ENCODE data around the gene SLC9A3. TPM values are rescaled to one million over a fixed set of nuclear protein-coding genes. Genes with fewer than 3 reads are reported as not detected.
"Not testable (repeated sequence)": the region's sequence is repeated elsewhere in the genome, so short reads cannot be mapped to it uniquely, and the experiment has no call there.

Gene SLC9A3
- polyA plus RNA-seq, 1 donor, result 2.8 TPM

DNA sequence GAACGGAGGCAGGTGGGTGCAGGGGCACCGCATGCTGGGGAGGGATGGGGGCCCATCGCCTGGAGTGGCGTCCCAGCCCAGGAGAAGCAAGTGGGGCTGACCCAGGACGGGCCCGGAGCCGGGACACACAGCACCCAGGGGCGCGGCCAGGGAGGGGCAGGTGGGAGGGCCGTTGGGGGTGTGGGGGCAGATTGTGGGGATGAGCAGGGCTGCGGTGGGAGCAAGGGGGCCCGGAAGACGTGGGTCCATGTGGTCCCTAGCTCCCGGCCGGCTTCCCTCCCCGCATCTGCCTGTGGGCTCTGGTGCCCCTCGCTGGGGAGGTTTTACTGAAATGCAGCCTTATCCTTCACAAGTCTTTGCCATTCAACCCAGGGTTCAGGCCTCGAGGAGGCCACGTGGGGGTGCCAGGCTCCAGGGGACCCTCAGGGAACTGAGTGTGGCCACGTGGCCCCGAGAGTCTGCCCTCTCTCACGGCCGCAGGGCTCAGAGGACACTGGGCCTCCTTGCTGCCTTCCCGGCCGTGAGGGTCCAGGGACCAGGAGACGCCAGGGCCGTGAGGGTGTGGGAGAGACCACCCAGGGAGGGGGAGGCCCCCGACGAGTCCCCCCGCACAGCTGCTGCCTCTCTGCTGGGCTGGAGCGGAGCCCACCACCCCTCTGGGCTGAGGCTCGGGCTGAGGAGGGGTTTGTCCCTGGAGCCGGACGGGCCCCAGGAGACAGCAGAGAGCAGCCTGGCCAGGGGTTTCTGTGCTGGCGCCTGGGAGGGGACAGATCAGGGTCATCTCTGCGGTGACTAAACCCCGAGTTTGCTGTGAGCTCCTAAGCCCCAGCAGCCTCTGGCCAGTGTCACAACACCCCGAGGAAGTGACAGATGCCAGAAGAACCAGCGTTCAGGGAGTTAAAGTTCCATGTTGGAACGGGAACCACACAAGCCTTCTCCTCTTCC is 35.2 kb downstream of the SLC9A3 start:
- no peak for DNase-seq

DNA sequence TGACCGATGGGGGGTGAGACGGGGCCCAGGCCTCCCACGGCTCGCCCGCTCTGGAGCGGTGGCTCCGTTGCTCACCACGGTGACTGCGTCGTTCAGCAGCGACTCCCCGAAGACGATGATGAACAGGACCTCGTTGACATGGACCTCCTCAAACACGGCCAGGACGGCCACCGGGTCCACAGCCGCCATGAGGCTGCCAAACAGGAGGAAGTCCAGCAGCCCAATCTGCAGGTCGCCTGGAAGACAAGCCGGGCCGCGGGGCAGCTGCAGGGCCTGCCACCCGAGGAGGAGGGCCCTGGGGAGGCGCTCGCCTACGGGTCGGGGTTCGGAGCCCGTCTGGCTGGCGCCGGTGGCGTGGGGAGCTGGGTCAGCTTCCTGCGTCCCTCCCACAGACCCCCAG is 36.0 kb downstream of the SLC9A3 start:
- no peak for DNase-seq

DNA sequence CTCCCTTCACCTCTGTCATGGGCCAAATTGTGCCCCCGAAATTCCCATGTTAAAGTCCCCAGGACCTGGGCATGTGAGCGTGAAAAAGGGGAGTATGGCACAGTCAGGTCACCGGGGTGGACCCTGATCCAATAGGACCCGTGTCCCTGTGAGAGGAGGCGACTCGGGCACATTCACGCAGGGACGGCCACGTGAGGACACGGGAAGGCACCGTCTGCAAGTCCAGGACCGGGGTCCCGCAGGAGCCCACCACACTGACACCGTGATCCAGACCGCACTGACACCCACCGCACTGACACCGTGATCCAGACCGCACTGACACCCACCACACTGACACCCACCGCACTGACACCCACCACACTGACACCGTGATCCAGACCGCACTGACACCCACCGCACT is 37.7 kb downstream of the SLC9A3 start:
- DNase-seq, result not testable (repeated sequence)

DNA sequence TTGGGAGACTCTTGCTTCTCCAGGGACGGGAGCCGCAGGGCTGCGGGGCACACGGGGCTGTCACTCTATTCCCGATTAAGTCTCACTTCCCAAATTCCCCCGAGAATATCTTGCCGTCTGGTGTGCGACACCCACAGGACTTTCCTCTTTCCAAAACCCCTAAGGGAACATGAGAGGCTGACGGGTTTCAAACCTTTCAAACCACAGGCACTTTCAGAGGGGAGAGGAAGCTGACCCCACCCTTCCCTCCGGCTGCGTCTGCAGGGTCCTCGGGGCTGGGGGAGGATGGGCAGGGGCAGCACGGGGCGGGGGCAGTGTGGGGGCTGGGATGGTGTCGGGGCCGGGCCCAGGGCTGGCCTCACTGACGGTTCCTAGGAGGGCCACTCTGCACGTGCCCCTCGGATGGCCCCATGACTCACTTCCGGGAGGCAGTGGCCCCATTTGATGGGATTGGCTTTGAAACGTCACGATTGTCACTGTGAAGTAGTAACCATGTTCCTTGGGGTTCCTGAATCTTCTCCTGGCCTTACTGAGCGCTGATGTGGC is 38.2 kb downstream of the SLC9A3 start:
- DNase-seq, result no peak

DNA sequence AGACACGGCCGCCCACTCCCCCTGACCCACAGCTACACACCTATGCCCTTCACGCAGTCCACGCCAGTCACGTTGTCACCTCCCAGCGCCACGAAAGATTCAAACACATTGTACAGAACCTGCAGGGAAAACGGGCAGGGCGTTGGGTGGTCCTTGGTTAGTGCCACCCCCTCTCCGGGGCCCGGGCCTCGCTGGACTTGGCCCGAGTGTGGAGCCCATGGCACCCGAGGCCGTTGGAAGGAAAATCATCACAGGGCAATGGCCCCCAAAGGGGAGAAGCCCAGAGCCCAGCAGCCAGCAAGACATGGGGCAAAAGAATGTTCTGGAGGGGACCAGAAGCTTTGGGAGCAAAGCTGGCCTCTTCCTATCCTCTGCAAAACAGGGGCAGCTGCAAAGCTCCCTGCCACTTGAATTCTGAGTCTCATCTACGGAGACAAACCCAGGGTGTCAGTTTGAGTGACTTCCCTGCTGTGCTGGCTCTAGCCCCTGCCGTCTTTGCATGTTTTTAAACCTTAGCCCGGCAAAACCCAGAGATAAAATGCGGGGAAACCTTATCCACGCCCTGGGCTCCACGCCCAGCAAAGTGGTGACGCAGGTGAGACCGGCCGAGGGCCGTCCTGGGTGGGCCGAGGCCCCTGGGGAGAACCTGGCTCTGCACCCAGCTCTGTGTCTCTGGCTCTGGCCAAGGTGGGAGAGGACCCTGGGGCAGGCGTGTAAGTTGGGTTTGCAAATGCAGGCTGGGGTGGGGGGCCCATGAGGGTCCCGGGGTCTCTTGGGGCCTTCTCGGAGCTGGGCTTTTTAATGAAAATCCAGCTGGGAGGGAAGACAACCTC is 38.9 kb downstream of the SLC9A3 start:
- no peak for DNase-seq

DNA sequence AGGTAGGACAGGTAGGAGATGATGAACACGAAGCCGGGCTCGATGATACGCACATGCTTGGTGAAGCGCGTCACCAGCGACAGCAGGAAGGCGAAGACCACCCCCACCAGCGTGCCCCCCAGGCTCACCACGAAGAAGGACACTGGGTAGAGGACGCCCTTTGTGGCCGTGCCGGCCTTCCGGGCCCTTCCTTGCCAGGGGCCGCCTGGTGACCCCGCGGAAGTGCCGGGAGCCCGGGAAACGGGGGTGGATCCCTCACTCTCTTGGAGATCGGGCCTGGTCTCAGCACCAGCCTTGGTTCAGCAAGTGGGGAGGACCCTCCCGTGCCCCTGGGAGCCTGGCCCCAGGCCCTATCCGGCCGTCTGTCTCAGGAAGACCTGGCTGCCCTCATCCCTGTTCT is 39.7 kb downstream of the SLC9A3 start:
- DNase-seq, result no peak

DNA sequence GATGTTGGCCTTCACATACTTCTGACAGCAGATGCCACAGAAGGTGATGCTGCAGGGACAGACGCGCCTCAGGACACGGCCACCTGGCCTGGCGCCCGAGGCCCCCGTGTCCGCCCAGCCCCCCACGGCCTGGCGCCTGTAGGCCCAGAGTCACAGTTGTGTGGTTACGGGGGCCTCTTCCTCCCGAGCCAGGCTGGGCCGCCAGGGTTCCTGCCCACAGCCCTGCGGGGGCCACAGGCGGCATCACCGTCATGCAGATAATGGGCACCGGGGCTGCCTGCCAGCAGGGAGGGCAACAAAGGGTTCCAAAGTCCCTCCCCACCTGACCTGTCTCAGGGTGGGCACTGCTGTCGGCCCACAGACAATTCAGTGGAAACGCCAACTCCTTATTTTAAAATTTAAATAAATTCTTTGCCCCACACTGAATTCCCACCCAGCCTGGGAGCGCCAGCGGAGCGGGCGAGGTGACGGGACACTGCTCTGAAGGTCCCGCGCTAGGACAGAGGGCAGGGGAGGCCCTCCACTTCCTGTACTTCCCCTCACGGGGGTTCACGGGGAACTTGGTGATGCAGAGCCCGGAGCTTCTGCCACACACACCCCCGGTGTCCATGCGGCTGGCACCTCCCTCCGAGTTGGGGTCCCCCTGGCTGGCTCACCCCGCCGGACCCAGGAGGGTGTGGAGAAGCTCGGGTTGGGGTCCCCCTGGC is 40.7 kb downstream of the SLC9A3 start:
- no peak for DNase-seq

DNA sequence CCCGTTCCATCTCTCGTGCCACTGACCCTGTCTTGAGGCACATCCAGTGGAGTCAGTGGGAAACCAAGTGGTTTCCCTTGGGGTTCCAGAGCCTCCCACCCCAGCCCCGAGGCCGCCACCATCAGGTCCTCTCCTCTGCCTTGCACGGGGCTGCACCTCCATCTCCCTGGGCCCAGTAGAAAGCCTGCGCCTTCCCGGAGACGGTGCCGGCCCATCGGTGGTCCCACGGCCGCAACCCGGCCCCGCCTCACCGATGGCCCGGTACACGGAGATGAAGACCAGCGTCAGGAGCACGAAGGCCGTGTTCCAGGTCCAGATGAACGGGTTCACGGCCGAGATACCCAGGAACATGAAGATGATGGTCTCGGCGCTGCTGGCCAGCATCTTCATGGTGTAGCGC is 41.2 kb downstream of the SLC9A3 start:
- no peak for DNase-seq

DNA sequence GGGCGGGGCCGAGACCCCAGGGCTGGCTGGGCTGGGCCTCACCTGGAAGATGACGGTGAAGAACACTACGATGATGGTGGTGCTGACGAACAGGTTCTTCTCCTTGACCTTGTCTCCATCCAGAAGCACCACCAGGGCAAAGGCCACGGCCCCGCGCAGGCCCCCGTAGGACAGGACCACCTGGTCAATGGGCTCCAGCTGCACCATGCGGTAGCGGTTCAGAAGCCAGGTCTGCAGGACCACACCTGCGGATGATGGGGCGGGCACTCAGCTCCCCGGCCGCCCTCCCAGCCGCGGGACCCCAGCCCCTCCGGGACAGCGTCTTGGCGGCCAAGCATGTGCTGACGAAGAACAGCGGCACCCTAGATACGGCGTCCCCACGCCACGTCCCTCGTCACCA is 41.7 kb downstream of the SLC9A3 start:
- no peak for DNase-seq

DNA sequence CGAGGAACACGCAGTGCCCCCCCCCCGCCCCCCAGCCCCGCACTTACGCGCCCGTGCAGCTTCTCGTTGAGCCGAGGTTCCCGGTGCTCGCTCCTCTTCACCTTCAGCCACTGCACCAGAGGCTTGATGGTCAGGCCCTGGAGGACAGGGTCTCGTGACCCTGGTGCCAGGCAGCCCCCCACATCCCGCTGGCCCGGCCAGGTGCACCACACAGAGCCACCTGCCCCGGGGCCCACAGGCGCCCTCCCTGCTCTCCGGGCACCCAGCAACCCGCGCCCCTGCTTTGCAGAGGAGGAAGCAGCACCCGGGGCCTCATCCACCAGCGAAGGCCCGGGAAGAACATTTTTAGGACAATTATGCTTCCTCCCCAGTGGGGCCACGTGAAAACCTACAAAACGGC is 42.2 kb downstream of the SLC9A3 start:
- DNase-seq, result no peak

DNA sequence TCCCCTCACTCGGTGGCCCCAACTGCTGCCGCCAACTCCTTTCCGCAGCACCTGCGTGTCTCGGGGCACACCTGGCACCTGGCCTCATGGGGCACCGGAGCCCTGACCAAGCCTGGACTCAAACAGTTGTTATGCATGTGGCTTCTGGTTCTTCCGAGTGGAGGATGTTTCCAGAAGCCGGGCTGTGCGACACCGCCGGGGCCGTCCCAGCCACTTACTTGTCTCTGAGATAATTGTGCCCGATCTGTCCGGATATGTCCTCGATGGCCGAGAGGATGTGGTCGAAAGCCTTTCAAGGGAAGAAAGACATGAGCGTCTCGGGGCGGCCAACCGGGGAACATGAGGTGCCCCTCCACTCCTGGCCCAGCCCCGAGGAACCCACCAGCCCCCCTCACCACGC is 42.9 kb downstream of the SLC9A3 start:
- no peak for DNase-seq

DNA sequence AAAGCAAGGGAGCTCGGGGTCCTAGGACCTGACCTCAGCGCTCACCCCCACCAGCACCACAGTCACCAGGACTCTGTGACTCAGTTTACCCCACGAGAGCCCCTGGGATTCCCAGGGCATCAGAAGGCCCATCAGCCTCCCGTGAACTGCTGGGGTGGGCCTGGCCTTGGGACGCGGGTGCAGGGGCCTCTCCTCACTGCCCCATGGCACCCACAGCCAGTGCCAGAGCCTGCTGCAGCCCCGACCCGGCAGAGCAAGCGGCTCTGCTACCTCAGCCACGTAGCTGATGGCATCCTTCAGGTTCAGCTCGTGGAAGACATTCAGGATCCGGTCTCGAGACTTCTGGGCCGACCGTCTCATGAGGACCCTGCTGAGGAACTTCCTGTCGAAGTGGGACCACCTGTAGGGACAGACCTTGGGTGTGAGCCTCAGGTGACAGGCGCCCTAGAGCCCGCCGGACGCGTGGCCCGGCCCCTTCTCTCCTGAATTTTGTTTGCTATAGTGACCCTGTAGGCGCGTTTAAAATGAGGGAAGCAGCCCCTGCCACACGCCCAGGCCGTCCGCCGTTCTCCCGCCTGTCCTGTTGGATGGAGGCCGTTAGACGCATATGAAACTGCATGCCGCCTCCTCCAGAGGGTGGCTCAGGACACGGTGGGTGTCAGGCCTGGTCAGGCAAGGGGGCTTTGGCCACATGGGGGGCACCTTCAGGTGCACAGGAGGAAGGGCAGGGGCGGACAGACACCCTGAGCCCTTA is 44.5 kb downstream of the SLC9A3 start:
- no peak for DNase-seq

DNA sequence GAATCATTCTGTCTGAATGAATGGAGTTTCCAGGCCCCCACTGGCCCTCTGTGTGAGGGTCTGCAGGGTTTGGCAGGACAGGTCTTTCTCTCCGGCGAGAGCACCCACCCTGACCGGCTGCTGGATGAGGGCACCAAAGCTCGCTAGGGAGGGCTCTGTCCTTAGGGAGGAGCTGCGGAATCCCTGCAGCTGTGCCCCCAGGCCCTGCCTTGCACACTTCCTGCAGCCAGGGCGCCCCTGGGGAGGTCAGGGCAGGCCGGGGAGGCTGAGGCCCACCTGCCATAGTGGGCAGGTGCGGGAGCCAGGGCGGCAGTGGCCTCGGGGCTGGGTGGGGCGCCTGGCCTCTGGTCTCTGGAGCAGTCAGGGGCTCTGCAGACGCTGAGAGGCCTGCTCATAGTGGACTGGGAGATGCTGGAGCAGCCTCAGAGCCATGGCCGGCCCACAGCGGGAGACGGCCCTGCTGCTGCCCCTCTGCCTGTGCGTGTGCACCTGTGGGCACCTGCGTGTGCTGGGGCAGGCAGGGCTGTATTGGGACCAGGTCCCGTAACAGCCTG is 45.2 kb downstream of the SLC9A3 start:
- no peak for DNase-seq

DNA sequence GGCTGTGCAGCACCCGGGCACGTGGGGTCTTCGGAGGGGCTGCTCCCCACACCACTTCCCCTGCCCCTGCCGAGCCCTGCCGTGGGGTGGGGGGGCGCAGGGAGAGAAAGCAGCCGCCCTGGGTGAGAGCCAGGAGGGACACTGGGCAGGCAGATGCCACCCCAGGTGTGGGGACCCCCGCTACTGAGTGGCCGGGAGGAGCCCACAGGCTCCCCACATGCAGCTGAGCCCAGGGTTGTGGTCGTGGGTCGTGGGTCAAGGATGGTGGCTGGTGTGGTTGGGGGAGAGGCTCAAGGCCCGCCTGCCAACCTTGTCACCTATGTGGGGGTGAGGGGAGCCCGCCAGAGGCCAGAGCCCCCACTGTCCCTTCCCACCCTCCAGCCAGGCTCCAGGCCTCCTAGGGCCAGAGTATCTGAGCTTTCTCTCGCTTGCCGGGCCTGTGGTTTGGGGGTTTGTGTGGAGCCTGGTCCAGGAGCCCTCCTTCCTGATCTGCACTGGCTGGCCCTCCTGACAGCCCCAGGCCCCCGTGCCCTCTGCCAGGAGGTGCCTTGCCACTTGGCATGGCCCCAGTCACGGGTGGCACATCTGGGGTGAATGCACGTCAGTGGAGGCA is 45.8 kb downstream of the SLC9A3 start:
- DNase-seq, result no peak

DNA sequence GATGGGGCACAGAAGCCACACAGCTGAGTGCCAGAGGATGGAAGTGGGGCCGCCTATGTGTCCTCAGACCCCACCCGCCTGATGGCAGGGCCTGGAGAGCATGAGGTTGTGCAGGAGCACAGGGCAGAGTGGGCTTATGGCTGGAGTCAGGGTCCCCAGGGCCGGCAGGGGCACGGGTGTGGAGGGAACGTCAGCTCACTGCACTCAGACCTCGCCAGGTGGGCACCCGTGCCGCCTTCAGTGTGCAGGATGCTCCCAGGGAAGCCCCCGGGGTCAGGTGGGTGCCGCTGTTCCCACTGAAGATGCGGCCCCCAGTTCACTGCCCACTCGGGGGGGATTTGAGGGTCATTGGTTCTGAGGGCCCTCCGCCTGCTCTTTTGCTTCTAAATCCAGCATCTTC is 46.4 kb downstream of the SLC9A3 start:
- no peak for DNase-seq

DNA sequence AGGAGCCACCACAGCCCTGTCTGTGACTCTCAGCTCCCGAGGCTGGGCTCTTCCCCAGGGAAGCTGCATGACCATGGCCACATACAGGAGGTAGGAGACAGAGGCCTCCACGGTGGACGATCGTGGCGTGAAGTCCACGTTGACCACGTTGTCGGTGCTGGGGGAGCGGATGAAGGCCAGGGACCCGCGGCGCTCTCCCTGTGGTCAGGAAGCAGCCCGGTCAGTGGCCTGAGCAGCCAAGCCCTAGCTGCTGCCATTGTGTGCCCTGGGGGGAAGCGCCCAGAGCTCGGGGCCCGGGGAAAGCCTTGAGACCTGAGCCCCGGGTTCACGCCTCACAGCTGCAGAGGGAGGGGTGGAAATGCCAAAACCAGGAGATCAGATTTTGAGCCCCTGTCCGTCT is 47.0 kb downstream of the SLC9A3 start:
- no peak for DNase-seq

DNA sequence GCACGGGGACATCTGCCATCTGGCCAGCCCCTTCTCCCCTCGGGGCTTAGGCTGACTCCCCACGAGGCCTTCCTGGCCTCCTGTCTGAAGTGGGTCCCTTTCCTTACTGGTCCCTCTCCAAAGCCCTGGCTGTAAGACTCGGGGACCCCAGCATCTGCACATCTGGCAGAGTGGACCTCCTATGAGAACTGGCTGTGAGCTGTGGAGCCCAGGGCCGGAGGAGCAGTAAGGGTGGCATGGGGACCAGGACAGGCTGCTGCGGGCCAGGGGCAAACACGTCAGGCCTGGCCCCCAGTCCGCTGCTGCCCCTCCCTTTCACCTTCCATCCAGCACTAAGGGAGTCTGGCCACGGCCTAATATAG is 47.5 kb downstream of the SLC9A3 start:
- no peak for DNase-seq

DNA sequence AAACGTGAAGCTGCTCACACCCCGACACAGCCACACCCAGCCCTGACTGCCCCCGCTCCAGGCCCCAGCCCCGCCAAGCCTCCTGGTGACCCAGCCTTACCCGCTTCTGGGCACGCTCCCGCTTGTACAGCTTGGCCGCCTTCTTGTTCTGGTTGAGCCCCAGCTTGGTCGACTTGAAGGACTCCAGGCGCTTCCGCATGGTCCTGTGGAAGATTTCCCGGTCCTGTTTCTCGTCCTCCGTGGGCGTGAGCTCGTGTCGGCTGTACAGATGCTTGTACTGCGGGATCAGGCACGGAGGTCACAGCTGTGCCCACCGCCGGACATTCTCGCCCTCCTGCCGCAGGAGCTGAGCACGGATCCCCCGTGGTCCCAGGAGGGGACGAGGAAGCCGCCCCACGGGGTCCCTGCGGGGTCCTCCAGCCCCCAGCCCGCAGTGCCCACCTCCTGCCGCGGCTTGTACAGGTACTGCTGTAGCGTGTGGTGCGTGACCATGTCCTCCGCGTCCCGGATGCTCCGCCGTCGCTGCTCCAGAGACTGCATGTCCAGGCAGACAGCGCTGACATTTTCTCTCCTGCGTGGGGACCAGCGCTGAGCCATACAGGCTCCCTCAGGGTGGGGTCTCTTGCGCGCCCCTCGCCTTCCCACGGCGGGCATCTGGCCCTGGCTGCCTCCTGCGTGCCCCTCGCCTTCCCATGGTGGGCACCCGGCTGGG is 48.0 kb downstream of the SLC9A3 start:
- no peak for DNase-seq

DNA sequence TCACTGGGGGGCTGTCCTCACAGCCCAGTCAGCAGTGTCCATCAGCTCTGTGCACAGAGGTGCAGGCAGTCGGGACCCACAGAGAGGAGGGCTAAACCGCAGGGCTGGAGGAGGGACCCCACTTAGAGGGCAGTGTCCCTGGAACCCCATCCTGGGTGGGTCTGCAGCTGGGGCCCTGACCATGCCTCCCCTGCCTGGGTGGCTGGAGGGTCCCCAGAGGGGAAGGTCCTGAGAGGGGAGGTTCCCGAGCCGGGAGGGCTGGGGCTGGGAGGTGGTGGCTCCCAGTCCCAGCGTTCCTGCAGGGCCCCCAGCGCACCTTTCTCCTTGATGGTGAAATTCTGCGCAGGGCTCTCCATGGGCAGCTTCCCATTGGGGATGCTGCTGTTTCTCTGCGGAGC is 48.5 kb downstream of the SLC9A3 start:
- DNase-seq, result no peak

DNA sequence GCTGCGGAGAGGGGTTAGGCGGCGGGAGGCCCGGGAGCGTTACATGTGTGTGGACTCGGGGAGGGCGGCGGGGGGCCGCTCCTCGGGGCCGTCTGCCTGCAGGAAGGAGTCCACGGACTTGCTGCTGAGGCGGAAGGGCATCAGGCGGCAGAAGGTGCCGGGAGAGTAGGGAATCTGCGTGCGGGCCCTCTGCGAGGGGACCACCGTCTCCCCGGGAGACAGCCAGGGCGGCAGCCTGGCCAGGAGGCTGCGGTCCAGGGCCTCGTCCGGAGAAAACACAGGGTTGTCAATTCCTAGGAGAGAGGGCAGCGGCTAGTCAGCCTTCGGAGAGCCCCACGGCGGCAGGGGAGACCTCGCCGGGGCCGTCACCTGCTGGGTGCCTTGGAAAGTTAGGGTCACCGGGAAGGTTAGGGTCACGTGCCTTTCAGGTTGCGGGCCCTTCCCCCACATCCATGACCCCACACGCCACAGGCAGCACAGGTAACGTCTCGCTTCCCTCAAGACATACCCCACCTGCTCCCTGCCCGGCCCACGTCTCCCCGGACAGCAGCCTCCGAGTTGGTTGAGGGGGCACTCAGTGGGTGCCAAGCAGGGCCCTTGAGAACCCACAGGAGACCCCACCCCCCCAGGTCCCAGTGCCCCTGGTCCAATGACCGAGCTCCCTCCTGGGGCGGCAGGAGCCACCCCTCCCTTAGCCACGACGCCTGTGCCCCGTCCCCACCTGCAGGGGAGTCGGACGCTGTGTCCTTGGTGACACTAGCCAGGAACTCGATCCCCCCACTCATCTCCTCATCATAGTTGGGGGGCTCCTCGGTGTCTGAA is 49.2 kb downstream of the SLC9A3 start:
- no peak for DNase-seq

Measured in hindlimb muscle (tissue), 1 donor.